ENCODE data around the gene PRKD1.

PRKD1 gene

GRCh38 chr14:29579838-29580237, 347.8 kb downstream of the PRKD1 start:
- no peaks in the 10 kb centered on the region for H3K9me3 ChIP-seq (ENCODE audit: control insufficient read depth, low read depth, low read length)
- H3K4me3 ChIP-seq (ENCODE audit: low read length) = no peak overlapping the region
- H3K27ac ChIP-seq (ENCODE audit: low read length) = no peak overlapping the region
- H3K36me3 ChIP-seq (ENCODE audit: control insufficient read depth, low read depth, low read length) = no peaks in the 10 kb centered on the region
- H3K4me1 ChIP-seq (ENCODE audit: control insufficient read depth, low read depth, low read length) = peaks cover 4% of the 10 kb centered on the region
- no peak overlapping the region for H3K9ac ChIP-seq (ENCODE audit: low read length)
- H3K27me3 ChIP-seq (ENCODE audit: control insufficient read depth, insufficient read depth, low read length) = no peaks in the 10 kb centered on the region

DNA sequence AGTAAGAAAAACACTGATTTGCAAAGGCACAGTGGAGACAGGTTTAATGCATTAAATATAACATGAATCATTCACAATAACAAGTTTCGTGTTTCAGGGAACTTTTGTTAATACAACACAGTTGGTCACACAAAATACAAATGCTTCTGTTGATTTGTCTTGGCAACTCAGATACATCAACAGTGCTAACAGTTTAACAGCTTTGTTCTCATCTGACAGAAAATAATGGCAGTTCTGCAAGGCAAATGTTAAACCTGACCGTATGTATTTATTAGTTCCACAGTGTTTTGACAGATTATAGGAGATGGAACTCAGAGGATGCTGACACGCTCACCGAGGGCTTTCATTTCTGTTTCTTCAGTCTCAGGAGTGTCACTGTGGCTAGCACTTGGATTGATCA, 350.7 kb downstream of the PRKD1 start:
- Histone ChIP-seq H3K36me3 (ENCODE audit: control insufficient read depth, low read depth, low read length) (no peaks in the 10 kb centered on the region), H3K9ac (ENCODE audit: low read length) (no peak overlapping the region), H3K4me1 (ENCODE audit: control insufficient read depth, low read depth, low read length) (peaks cover 4% of the 10 kb centered on the region), H3K9me3 (ENCODE audit: control insufficient read depth, low read depth, low read length) (no peaks in the 10 kb centered on the region), H3K27me3 (ENCODE audit: control insufficient read depth, insufficient read depth, low read length) (no peaks in the 10 kb centered on the region), H3K4me3 (ENCODE audit: low read length) (no peak overlapping the region), H3K27ac (ENCODE audit: low read length) (no peak overlapping the region)

DNA sequence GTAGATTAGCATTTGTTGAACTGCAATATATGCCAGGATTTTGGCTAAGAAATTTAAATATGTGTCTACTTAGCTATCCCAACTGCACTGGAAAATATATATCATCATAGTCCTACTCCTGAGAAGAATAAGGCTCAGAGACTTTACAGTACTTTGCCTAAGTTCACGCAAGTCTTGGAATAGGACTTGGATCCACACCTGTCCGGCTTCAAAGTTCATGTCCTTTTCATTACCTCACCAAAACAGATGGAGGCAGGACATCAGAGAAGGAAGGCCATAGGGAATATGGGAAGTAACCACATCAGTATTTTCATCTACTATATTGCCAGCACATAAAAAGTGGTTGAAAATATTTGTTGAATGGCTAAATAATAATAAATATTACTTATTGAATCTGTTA, 358.5 kb downstream of the PRKD1 start:
- H3K36me3 ChIP-seq (ENCODE audit: control insufficient read depth, low read depth, low read length) = no peaks in the 10 kb centered on the region
- no peaks in the 10 kb centered on the region for H3K27me3 ChIP-seq (ENCODE audit: control insufficient read depth, insufficient read depth, low read length)
- H3K9me3 ChIP-seq (ENCODE audit: control insufficient read depth, low read depth, low read length) = peaks cover 13% of the 10 kb centered on the region
- H3K4me3 ChIP-seq (ENCODE audit: low read length) = no peak overlapping the region
- no peaks in the 10 kb centered on the region for H3K4me1 ChIP-seq (ENCODE audit: control insufficient read depth, low read depth, low read length)
- H3K27ac ChIP-seq (ENCODE audit: low read length) = no peak overlapping the region
- H3K9ac ChIP-seq (ENCODE audit: low read length) = no peak overlapping the region

- no peak overlapping the region for H3K4me3 ChIP-seq (ENCODE audit: low read length)
- H3K27me3 ChIP-seq (ENCODE audit: control insufficient read depth, insufficient read depth, low read length) = no peaks in the 10 kb centered on the region
- no peaks in the 10 kb centered on the region for H3K4me1 ChIP-seq (ENCODE audit: control insufficient read depth, low read depth, low read length)
- no peaks in the 10 kb centered on the region for H3K36me3 ChIP-seq (ENCODE audit: control insufficient read depth, low read depth, low read length)
- no peak overlapping the region for H3K27ac ChIP-seq (ENCODE audit: low read length)
- H3K9me3 ChIP-seq (ENCODE audit: control insufficient read depth, low read depth, low read length) = peaks cover 13% of the 10 kb centered on the region
- no peak overlapping the region for H3K9ac ChIP-seq (ENCODE audit: low read length)
Observed at GRCh38 chr14:29566194-29566593, 361.5 kb downstream of the PRKD1 start.

GRCh38 chr14:29558516-29558915, 369.1 kb downstream of the PRKD1 start:
- Histone ChIP-seq H3K36me3 (ENCODE audit: control insufficient read depth, low read depth, low read length) (no peaks in the 10 kb centered on the region), H3K4me1 (ENCODE audit: control insufficient read depth, low read depth, low read length) (no peaks in the 10 kb centered on the region), H3K4me3 (ENCODE audit: low read length) (no peak overlapping the region), H3K27ac (ENCODE audit: low read length) (no peak overlapping the region), H3K27me3 (ENCODE audit: control insufficient read depth, insufficient read depth, low read length) (no peaks in the 10 kb centered on the region), H3K9ac (ENCODE audit: low read length) (no peak overlapping the region), H3K9me3 (ENCODE audit: control insufficient read depth, low read depth, low read length) (no peaks in the 10 kb centered on the region)

GRCh38 chr14:29554335-29554734, 373.3 kb downstream of the PRKD1 start:
- no peaks in the 10 kb centered on the region for H3K9me3 ChIP-seq (ENCODE audit: control insufficient read depth, low read depth, low read length)
- H3K9ac ChIP-seq (ENCODE audit: low read length) = no peak overlapping the region
- H3K27ac ChIP-seq (ENCODE audit: low read length) = no peak overlapping the region
- no peaks in the 10 kb centered on the region for H3K36me3 ChIP-seq (ENCODE audit: control insufficient read depth, low read depth, low read length)
- H3K4me1 ChIP-seq (ENCODE audit: control insufficient read depth, low read depth, low read length) = no peaks in the 10 kb centered on the region
- H3K4me3 ChIP-seq (ENCODE audit: low read length) = no peak overlapping the region
- H3K27me3 ChIP-seq (ENCODE audit: control insufficient read depth, insufficient read depth, low read length) = no peaks in the 10 kb centered on the region

GRCh38 chr14:29553427-29553826, 374.2 kb downstream of the PRKD1 start:
- Histone ChIP-seq H3K4me3 (ENCODE audit: low read length) (no peak overlapping the region), H3K9me3 (ENCODE audit: control insufficient read depth, low read depth, low read length) (no peaks in the 10 kb centered on the region), H3K4me1 (ENCODE audit: control insufficient read depth, low read depth, low read length) (no peaks in the 10 kb centered on the region), H3K9ac (ENCODE audit: low read length) (no peak overlapping the region), H3K27ac (ENCODE audit: low read length) (no peak overlapping the region), H3K27me3 (ENCODE audit: control insufficient read depth, insufficient read depth, low read length) (no peaks in the 10 kb centered on the region), H3K36me3 (ENCODE audit: control insufficient read depth, low read depth, low read length) (no peaks in the 10 kb centered on the region)

DNA sequence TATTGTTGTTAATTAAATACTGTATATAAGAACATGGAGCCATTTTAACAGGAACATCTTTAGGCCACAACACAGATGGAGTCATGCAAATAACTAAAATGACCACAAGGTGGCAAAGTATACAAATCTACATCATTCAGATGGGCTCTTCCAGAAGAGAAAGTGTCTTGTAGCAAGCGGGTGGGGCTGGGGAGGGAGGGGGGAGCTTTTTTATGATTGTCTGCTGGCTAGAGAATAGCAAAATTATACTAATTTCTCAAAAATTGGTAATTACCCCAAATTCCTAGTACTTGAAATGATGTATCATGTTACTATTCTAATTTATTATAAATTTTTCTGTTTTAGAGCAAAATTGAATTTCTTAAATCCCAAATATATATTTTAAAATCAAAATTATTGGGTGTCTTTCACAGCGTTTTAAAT, 378.7 kb downstream of the PRKD1 start:
- Histone ChIP-seq H3K36me3 (ENCODE audit: control insufficient read depth, low read depth, low read length) (no peaks in the 10 kb centered on the region), H3K4me1 (ENCODE audit: control insufficient read depth, low read depth, low read length) (no peaks in the 10 kb centered on the region), H3K27me3 (ENCODE audit: control insufficient read depth, insufficient read depth, low read length) (no peaks in the 10 kb centered on the region), H3K4me3 (ENCODE audit: low read length) (no peak overlapping the region), H3K9ac (ENCODE audit: low read length) (no peak overlapping the region), H3K9me3 (ENCODE audit: control insufficient read depth, low read depth, low read length) (no peaks in the 10 kb centered on the region), H3K27ac (ENCODE audit: low read length) (no peak overlapping the region)

- Histone ChIP-seq H3K27me3 (ENCODE audit: control insufficient read depth, insufficient read depth, low read length) (no peaks in the 10 kb centered on the region), H3K9me3 (ENCODE audit: control insufficient read depth, low read depth, low read length) (no peaks in the 10 kb centered on the region), H3K27ac (ENCODE audit: low read length) (no peak overlapping the region), H3K9ac (ENCODE audit: low read length) (no peak overlapping the region), H3K36me3 (ENCODE audit: control insufficient read depth, low read depth, low read length) (no peaks in the 10 kb centered on the region), H3K4me3 (ENCODE audit: low read length) (no peak overlapping the region), H3K4me1 (ENCODE audit: control insufficient read depth, low read depth, low read length) (no peaks in the 10 kb centered on the region)
Observed at GRCh38 chr14:29545714-29546113, 381.9 kb downstream of the PRKD1 start.

DNA sequence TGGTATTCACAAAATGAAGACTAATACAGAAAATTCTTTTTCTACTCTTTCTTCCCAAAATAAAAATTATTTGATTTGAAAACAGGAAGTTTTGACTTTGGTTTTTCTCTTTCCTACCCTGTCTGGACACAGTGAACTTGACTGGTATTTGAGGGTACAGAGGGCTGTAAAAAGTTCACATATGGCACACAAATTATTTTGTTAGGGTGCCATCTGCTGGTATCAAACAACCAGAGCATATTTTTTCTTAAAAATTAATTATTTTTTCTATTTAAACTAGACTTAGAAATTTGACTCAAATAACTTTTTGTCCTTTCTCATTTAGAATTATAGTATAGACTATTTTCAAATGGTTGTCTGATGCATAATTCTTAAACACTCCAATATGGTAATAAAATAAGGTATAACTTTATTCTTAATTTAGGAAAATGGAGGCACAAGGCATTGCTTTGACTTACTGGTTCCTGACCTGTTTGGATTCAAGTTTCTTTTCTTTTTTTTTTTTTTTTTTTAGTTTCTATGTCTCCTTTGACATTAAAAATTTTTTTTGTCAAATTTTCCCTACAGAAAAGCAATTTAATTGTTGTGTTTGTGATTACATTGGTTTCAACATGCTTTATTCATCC, 390.6 kb downstream of the PRKD1 start:
- H3K4me3 ChIP-seq (ENCODE audit: low read length) = no peak overlapping the region
- H3K36me3 ChIP-seq (ENCODE audit: control insufficient read depth, low read depth, low read length) = no peaks in the 10 kb centered on the region
- H3K27ac ChIP-seq (ENCODE audit: low read length) = no peak overlapping the region
- H3K4me1 ChIP-seq (ENCODE audit: control insufficient read depth, low read depth, low read length) = no peaks in the 10 kb centered on the region
- no peaks in the 10 kb centered on the region for H3K27me3 ChIP-seq (ENCODE audit: control insufficient read depth, insufficient read depth, low read length)
- no peaks in the 10 kb centered on the region for H3K9me3 ChIP-seq (ENCODE audit: control insufficient read depth, low read depth, low read length)
- no peak overlapping the region for H3K9ac ChIP-seq (ENCODE audit: low read length)

DNA sequence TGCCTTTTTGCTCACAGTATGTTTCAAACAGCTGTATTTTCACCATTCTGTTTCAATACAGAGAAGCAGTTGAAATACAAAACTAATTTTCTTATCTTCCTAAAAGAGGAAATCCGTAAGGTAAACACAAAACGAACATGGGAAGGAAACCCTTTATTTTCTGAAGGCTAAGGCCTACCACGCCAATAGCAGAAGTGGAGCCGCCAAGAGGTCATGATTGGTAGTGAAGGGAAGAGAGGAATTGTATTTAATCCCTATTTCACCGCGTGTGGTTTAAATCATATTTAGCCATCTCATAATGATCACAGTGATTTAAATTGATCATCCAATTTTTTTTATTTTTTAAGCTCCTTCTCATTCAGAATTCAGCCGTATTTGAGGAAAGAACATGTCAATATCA, 398.2 kb downstream of the PRKD1 start:
- H3K4me1 ChIP-seq (ENCODE audit: control insufficient read depth, low read depth, low read length) = peaks cover 3% of the 10 kb centered on the region
- H3K27me3 ChIP-seq (ENCODE audit: control insufficient read depth, insufficient read depth, low read length) = no peaks in the 10 kb centered on the region
- no peak overlapping the region for H3K9ac ChIP-seq (ENCODE audit: low read length)
- H3K9me3 ChIP-seq (ENCODE audit: control insufficient read depth, low read depth, low read length) = no peaks in the 10 kb centered on the region
- H3K27ac ChIP-seq (ENCODE audit: low read length) = no peak overlapping the region
- no peak overlapping the region for H3K4me3 ChIP-seq (ENCODE audit: low read length)
- no peaks in the 10 kb centered on the region for H3K36me3 ChIP-seq (ENCODE audit: control insufficient read depth, low read depth, low read length)

- no peak overlapping the region for H3K9ac ChIP-seq (ENCODE audit: low read length)
- H3K27ac ChIP-seq (ENCODE audit: low read length) = no peak overlapping the region
- peaks cover 3% of the 10 kb centered on the region for H3K4me1 ChIP-seq (ENCODE audit: control insufficient read depth, low read depth, low read length)
- no peaks in the 10 kb centered on the region for H3K9me3 ChIP-seq (ENCODE audit: control insufficient read depth, low read depth, low read length)
- H3K4me3 ChIP-seq (ENCODE audit: low read length) = no peak overlapping the region
- H3K27me3 ChIP-seq (ENCODE audit: control insufficient read depth, insufficient read depth, low read length) = no peaks in the 10 kb centered on the region
- no peaks in the 10 kb centered on the region for H3K36me3 ChIP-seq (ENCODE audit: control insufficient read depth, low read depth, low read length)
Observed at GRCh38 chr14:29528889-29529288, 398.8 kb downstream of the PRKD1 start.
